Ishikawa (cell line): ENCODE data around the gene PCDH9.

Experiments used
- CEBPB ChIP-seq: IDR thresholded peaks from 2 replicates; pipeline ENCODE4 v1.6.1; 2012
- CREB1 ChIP-seq: IDR thresholded peaks from 2 replicates; pipeline ENCODE4 v1.6.1; 2012; ENCODE audit warnings: low read depth
- EGR1 ChIP-seq: IDR thresholded peaks from 2 replicates; pipeline ENCODE4 v1.6.1; 2012
- EP300 ChIP-seq: IDR thresholded peaks from 2 replicates; pipeline ENCODE4 v1.6.1; 2012; ENCODE audit warnings: borderline replicate concordance
- FOXM1 ChIP-seq: IDR thresholded peaks from 2 replicates; pipeline ENCODE4 v1.6.1; 2012; ENCODE audit warnings: low read depth, borderline replicate concordance
- NFIC ChIP-seq: IDR thresholded peaks from 2 replicates; pipeline ENCODE4 v1.6.1; 2012
- RAD21 ChIP-seq: IDR thresholded peaks from 2 replicates; pipeline ENCODE4 v1.6.1; 2012; ENCODE audit warnings: low read depth
- TAF1 ChIP-seq: IDR thresholded peaks from 2 replicates; pipeline ENCODE4 v1.6.1; 2012; ENCODE audit warnings: low read depth, mild to moderate bottlenecking
- TCF12 ChIP-seq: IDR thresholded peaks from 2 replicates; pipeline ENCODE4 v1.6.1; 2012; ENCODE audit warnings: low read depth
- YY1 ChIP-seq: IDR thresholded peaks from 2 replicates; pipeline ENCODE4 v1.6.1; 2012; ENCODE audit warnings: low read depth
- ZBTB7A ChIP-seq: IDR thresholded peaks from 2 replicates; pipeline ENCODE4 v1.6.1; 2012; ENCODE audit warnings: low read depth
- TF ChIP-seq, protein P1 (sequence below): IDR thresholded peaks from 2 replicates; pipeline ENCODE4 v1.6.1; 2012; ENCODE audit warnings: low read depth, mild to moderate bottlenecking
- TF ChIP-seq, protein P2 (sequence below): IDR thresholded peaks from 2 replicates; pipeline ENCODE4 v1.6.1; 2012
- TF ChIP-seq, protein P3 (sequence below): IDR thresholded peaks from 2 replicates; pipeline ENCODE4 v1.6.1; 2012

DNA sequence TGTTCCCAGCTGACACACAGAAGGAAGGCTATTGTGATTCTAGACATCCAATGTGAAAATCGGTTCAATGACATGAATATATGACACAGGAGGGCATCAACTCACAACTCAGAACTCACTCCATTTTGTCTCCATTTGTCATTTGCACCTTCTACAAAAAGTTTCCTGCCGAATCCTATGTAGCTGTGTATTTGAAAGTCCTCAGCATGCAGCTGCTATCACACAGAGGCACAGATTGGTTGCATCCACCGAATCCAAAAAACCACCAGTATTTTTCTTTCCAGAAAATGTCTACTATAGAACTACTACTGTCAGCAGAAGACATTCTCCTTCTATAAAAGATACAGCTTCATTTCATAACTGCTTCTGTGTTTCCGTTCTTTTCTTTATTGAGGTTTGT is 13.3 kb downstream of the PCDH9 start:
- TF ChIP-seq, protein P1, sequence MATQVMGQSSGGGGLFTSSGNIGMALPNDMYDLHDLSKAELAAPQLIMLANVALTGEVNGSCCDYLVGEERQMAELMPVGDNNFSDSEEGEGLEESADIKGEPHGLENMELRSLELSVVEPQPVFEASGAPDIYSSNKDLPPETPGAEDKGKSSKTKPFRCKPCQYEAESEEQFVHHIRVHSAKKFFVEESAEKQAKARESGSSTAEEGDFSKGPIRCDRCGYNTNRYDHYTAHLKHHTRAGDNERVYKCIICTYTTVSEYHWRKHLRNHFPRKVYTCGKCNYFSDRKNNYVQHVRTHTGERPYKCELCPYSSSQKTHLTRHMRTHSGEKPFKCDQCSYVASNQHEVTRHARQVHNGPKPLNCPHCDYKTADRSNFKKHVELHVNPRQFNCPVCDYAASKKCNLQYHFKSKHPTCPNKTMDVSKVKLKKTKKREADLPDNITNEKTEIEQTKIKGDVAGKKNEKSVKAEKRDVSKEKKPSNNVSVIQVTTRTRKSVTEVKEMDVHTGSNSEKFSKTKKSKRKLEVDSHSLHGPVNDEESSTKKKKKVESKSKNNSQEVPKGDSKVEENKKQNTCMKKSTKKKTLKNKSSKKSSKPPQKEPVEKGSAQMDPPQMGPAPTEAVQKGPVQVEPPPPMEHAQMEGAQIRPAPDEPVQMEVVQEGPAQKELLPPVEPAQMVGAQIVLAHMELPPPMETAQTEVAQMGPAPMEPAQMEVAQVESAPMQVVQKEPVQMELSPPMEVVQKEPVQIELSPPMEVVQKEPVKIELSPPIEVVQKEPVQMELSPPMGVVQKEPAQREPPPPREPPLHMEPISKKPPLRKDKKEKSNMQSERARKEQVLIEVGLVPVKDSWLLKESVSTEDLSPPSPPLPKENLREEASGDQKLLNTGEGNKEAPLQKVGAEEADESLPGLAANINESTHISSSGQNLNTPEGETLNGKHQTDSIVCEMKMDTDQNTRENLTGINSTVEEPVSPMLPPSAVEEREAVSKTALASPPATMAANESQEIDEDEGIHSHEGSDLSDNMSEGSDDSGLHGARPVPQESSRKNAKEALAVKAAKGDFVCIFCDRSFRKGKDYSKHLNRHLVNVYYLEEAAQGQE, result no peak
- TF ChIP-seq YY1 (no peak), FOXM1 (no peak), NFIC (no peak), EP300 (no peak), TAF1 (no peak), EGR1 (no peak), TCF12 (no peak), CREB1 (no peak), RAD21 (no peak), CEBPB (no peak), ZBTB7A (no peak)
- TF ChIP-seq, protein P2, sequence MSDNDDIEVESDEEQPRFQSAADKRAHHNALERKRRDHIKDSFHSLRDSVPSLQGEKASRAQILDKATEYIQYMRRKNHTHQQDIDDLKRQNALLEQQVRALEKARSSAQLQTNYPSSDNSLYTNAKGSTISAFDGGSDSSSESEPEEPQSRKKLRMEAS, result no peak
- TF ChIP-seq, protein P3, sequence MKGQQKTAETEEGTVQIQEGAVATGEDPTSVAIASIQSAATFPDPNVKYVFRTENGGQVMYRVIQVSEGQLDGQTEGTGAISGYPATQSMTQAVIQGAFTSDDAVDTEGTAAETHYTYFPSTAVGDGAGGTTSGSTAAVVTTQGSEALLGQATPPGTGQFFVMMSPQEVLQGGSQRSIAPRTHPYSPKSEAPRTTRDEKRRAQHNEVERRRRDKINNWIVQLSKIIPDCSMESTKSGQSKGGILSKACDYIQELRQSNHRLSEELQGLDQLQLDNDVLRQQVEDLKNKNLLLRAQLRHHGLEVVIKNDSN, result no peak
